SU-DHL-6 (cell line): Measurements from ENCODE around the gene NPAS3.

ENCODE experiments used
- EZH2phosphoT487 ChIP-seq: fragments of 200-600 bp; sonication (generic), shearing (Covaris generic); conservative IDR thresholded peaks from 2 replicates; pipeline ENCODE4 v1.6.1; 2018; ENCODE audit warnings: mild to moderate bottlenecking, antibody characterized with exemption, low read length, moderate library complexity, mixed read lengths
- TF ChIP-seq, protein P1 (sequence below): fragments of 200-600 bp; sonication (generic); IDR thresholded peaks from one replicate; pipeline ENCODE4 v1.5.1; 2017; ENCODE audit warnings: antibody characterized with exemption, mild to moderate bottlenecking, low read length, moderate library complexity; ENCODE audit not compliant: insufficient read depth, poor library complexity, severe bottlenecking

DNA sequence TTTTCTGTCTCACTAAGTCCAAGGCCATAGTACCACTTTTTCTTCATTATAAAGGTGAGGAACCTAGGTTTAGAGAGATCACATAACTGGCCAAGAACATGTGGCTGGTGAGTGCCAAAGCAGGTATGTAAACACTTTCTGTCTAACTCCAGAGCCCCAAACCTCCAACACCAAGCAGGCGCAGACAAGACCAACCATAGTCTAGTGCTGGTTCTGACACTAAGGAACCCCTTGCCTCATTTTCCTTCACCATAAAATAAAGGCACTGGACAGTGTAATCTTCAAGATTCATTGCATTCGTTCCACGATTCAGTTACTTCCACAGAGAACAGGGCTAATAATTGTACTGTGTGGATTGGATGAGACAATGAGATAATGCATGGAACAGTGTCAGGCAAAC, 71.0 kb downstream of the NPAS3 start:
- TF ChIP-seq, protein P1, sequence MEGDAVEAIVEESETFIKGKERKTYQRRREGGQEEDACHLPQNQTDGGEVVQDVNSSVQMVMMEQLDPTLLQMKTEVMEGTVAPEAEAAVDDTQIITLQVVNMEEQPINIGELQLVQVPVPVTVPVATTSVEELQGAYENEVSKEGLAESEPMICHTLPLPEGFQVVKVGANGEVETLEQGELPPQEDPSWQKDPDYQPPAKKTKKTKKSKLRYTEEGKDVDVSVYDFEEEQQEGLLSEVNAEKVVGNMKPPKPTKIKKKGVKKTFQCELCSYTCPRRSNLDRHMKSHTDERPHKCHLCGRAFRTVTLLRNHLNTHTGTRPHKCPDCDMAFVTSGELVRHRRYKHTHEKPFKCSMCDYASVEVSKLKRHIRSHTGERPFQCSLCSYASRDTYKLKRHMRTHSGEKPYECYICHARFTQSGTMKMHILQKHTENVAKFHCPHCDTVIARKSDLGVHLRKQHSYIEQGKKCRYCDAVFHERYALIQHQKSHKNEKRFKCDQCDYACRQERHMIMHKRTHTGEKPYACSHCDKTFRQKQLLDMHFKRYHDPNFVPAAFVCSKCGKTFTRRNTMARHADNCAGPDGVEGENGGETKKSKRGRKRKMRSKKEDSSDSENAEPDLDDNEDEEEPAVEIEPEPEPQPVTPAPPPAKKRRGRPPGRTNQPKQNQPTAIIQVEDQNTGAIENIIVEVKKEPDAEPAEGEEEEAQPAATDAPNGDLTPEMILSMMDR: no peak
- no peak for TF ChIP-seq EZH2phosphoT487
